SK-N-MC (cell line): ENCODE data around the gene GPR84.

Source experiments
- EZH2 ChIP-seq: fragments of 200-600 bp; sonication (generic); IDR thresholded peaks from one replicate; pipeline ENCODE4 v1.6.1; 2017; ENCODE audit warnings: antibody characterized with exemption
- POLR2AphosphoS5 ChIP-seq: IDR thresholded peaks from 2 replicates; pipeline ENCODE4 v1.6.1; 2012; ENCODE audit warnings: mild to moderate bottlenecking, low read depth, low read length, borderline replicate concordance

- no peak for TF ChIP-seq POLR2AphosphoS5
- no peak for TF ChIP-seq EZH2
Observed at GRCh38 chr12:54341378-54342300, 22.6 kb downstream of the GPR84 start.
